ENCODE data around the gene HNRNPUL2.

DNA sequence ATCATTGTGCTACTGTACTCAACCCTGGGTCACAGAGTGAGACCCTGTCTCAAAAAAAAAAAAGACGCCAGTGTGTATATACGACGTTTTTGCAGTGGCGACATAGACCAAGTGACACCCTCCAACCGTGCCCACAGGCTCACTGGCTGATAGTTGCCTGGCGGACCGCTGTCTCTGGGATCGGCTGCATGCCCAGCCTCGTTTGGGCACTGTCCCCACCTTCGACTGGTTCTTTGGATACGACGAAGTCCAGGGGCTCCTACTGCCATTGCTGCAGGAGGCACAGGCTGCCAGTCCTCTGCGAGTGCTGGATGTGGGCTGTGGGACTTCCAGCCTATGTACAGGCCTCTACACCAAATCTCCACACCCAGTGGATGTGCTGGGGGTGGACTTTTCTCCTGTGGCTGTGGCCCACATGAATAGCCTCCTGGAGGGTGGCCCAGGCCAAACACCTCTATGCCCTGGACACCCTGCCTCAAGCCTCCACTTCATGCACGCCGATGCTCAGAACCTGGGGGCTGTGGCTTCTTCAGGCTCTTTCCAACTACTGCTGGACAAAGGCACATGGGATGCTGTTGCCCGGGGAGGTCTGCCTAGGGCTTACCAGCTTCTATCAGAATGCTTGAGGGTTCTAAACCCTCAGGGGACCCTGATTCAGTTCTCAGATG, 60.9 kb downstream of the HNRNPUL2 start:
- TF ChIP-seq, protein P1, sequence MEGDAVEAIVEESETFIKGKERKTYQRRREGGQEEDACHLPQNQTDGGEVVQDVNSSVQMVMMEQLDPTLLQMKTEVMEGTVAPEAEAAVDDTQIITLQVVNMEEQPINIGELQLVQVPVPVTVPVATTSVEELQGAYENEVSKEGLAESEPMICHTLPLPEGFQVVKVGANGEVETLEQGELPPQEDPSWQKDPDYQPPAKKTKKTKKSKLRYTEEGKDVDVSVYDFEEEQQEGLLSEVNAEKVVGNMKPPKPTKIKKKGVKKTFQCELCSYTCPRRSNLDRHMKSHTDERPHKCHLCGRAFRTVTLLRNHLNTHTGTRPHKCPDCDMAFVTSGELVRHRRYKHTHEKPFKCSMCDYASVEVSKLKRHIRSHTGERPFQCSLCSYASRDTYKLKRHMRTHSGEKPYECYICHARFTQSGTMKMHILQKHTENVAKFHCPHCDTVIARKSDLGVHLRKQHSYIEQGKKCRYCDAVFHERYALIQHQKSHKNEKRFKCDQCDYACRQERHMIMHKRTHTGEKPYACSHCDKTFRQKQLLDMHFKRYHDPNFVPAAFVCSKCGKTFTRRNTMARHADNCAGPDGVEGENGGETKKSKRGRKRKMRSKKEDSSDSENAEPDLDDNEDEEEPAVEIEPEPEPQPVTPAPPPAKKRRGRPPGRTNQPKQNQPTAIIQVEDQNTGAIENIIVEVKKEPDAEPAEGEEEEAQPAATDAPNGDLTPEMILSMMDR (IDR thresholded peaks at IDR 0.05 in 8 of 11, conservative IDR thresholded peaks at IDR 0.05 in 3 of 11), result no peak
- TF ChIP-seq POLR2A (IDR thresholded peaks at IDR 0.05), result no peak
- TF ChIP-seq POLR2AphosphoS5 (IDR thresholded peaks at IDR 0.05), result no peak

Measured in spleen (tissue), 7 donors.